NT2/D1 (cell line): ENCODE measurements around the gene MAPK12.

ENCODE experiments used
- SUZ12 ChIP-seq: IDR thresholded peaks from 2 replicates; pipeline ENCODE4 v1.6.1; 2011; ENCODE audit not compliant: insufficient read length, insufficient read depth; ENCODE audit errors: extremely low read depth
- YY1 ChIP-seq: IDR thresholded peaks from 2 replicates; pipeline ENCODE4 v1.6.1; 2011; ENCODE audit not compliant: insufficient read length, insufficient read depth
- ZNF274 ChIP-seq: IDR thresholded peaks from 2 replicates; pipeline ENCODE4 v1.6.1; 2011; ENCODE audit warnings: mild to moderate bottlenecking, low read depth, low read length

- no peak for TF ChIP-seq YY1
- no peak for TF ChIP-seq ZNF274
- TF ChIP-seq SUZ12, result no peak
Measured at GRCh38 chr22:50252082-50253045, 9.1 kb downstream of the MAPK12 start.
